ENCODE measurements around the gene KBTBD2.
"Not testable (repeated sequence)": the region's sequence is repeated elsewhere in the genome, so short reads cannot be mapped to it uniquely, and the experiment has no call there.

Gene KBTBD2

DNA sequence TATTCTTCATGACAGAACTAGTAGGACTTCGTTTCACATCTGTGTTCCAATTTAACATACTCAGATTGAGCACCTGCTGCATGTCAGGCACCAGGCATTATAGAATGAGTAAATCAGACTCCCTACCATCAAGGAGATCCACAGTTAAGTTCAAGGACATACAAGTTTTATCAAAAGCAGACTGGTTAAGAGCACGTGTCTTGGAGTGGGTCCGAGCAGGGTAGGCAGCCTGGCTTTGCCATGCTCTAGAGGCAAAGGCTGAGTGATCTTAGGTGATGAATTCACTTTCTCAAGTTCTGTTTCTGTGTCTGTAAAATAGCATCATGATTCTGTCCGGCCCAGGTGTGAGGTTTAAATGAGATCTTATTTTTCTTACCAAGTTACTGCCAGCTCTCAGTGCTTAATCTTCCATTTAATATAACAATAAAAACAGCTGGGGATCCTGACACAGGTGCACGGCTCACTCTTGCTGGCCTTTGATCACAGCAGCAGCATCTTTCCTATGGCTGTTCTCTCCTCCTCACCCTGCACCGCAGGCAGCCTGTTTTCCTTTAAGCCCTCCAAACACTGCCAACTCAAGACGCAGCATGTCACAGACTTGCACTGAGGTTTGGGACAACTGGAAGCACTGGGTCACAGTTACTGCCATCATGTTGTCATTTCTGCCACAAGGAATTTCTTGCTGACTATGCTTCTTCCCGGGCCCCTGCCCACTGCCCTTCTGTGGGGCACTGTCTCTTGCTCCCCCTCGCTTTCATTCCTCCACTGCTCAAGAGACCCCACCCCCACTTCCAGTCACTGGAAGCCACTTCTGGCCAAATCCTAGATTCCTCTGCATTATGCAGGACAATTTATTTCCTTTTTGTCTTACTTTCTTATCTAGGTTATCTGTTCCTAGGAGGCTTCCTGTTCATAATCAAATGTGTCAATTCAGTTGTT, 35.5 kb downstream of the KBTBD2 start:
- DNase-seq (ENCODE audit: low read depth in 3 of 3) = not testable (repeated sequence)

DNA sequence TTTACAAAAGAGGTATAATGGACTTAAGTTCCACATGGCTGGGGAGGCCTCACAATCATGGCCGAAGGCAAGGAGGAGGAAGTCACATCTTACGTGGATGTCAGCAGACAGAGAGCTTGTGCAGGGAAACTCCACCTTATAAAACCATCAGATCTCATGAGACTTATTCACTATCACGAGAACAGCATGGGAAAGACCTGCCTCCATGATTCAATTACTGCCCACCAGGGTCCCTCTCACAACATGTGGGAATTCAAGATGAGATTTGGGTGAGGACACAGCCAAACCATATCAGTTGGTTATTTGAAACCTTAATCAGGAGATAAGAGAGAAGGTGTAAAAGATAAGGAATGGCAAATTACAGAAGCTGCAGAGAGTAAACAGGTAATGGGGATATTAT, 40.9 kb downstream of the KBTBD2 start:
- DNase-seq (ENCODE audit: low read depth in 3 of 3) = not testable (repeated sequence)

DNA sequence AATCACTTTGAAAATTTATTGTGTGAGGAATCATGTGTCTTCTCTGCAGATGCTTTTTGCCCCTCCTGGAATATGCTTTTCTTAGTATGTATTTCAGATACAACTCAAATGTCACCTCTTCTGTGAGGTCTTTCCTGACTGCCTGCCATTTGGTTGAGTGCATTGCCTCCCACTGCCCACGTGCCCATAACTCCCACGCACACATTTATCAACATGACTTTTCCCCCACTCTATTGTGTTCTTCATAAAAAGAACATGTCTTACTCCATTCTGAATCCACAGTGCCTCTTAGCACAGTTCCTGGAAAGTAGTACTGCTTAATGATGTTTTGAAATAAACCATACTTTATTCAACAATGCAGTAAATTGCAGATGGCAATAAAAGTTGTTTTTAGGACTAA, 42.9 kb downstream of the KBTBD2 start:
- not testable (repeated sequence) for DNase-seq (ENCODE audit: low read depth in 3 of 3)

DNA sequence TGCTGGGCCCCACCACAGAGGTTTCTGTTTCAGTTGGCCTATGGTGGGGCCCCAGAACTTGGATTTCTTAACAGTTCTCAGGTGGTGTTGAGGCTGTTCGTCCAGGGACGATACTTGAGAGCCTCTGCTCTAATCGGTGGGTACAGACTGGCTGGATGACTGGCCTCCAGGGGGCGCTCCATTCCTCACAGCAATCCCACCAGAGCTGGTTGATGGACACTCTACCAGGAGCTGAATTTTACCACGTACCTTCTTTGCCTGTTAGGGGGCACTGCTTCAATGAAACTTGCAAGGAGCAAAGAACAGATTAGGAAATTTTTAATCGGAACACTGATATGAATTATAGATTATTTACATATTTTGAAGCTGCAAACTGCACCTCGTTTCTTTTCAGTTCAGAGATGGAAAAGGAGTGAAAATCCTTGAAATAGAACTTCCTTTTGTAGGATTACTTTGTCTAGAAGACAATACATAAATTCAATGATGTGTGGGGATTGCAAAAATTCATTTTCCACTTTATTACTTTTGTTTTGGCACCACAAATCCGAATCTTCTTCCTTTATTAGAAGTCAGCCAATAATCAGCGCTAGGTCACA, 44.8 kb downstream of the KBTBD2 start:
- DNase-seq (ENCODE audit: low read depth in 3 of 3) = peak; percentile 77 to 89 (median 83)

DNA sequence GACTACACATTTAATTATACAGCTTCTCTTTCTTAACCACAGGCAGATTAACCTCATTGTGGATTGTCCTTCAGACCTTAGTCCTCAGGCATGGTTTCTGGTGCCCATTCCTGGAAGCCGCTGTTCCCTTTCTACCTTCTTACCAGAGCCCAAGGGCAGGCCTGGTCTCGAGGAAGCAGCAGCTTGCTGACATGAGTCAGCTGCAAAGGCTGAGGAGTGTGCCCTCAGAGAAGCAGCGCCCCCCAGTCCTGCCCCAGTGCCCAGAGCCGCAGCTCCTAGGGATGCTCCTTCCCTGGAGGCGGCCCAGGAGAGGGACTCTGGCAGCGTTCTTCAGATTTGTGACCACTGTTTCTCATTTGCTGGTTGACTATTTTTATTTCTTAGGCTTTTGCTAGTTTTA, 46.8 kb downstream of the KBTBD2 start:
- not testable (repeated sequence) for DNase-seq (ENCODE audit: low read depth in 3 of 3)

DNA sequence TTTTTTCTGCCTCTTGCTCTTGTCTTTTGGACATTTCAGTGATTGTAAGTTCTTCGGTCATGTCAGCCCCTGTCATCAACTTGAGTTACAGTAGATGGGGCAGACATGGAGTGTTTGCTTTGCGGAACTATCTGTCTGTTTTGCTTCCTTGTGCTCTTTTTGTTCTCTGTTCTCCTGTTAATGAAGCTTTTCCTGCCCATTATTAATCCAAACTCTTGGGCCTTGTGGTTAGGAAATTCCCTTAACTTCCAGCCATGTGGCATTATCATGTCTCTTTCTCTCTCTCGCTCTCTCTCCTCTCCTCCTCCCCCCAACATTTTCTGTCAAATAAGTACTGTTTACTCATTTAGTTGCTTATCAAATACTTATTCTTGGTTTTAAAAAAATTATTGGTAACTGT, 47.8 kb downstream of the KBTBD2 start:
- not testable (repeated sequence) for DNase-seq (ENCODE audit: low read depth in 3 of 3)

DNA sequence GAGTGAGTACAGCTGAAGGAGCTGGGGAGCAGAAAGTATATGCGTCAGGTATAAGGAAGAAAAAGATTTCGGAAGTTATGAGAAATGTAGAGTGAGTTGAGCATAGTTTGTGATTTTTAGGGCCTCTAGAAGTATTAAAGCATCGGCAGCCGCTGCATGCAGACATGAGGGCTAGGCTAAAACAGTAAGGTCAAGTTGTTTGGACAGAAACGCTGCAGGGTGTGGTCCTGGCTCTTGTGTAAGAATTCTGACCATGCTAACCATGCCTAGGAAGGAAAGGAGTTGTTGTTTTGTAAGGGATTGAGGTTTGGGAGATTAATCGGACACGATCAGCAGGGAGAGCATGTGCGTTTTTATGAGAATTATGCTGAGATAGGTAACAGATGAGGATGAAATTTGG, 51.7 kb downstream of the KBTBD2 start:
- not testable (repeated sequence) for DNase-seq (ENCODE audit: low read depth in 3 of 3)

DNA sequence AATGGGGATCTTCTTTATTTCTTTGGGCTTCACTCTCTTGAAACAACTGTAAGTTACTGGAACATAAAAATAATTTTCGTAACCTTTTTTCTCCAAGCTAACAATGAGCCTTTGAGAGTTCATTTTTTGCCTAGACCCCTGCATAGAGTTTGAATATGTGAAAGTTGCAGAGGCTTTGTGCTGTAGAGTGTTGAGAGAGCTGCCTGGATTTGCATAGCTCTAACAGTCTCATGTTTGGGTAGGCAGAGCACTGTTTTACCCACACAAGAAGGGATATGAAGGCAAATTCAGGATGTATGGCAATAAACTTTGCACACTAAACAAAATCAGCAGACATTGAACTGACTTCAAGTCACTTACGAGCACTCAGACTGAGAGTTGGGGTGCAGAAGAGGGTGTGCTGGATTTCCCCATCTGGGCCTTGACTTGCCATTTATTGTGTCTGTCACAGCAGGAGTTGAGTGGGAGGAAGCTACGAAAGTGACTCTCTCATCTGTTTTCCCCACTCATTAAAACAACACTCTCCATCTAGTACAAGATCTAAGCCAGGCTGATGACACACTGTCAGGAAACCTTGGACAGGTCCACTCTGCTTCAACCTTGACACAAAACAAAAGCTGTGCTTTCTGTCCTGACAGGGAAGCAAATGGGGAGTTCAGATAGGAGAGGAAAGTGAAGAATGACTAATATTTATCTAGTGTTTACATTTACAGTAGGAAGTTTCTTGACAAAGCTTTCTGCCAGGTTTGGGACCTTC, 62.4 kb downstream of the KBTBD2 start:
- DNase-seq (ENCODE audit: low read depth in 3 of 3) = not testable (repeated sequence)

Data from stimulated activated CD4-positive, alpha-beta T cell treated with anti-CD3 and anti-CD28 coated beads, TNF-alpha, amount 100 ng/mL, for 4 hours (primary cell).